H1 (cell line): ENCODE measurements around the gene PC. TPM values are rescaled to one million over a fixed set of nuclear protein-coding genes. Genes with fewer than 3 reads are reported as not detected.

ENCODE experiments used
- MAX ChIP-seq: IDR thresholded peaks from 2 replicates; pipeline ENCODE4 v1.6.1; 2012; ENCODE audit warnings: inconsistent platforms
- PHF8 ChIP-seq: fragments of 200-600 bp; sonication (generic); conservative IDR thresholded peaks from 2 replicates; pipeline ENCODE4 v1.7.1; 2012; ENCODE audit warnings: low read depth, mild to moderate bottlenecking, inconsistent platforms, low read length, moderate library complexity
- polyA plus RNA-seq, 7 experiments: library from polyadenylated mRNA; depleted of rRNA in 3 of 7; stranded (reverse) in 5 of 7; unstranded in 2 of 7; fragments of >200 nt in 5 of 7; fragments of 200-250 nt in 2 of 7; gene quantifications; 1 replicate in 5 of 7; 2 replicates in 1 of 7; 4 replicates in 1 of 7; pipeline versions ENCODE4 v1.2.1 to v1.2.3, GENCODE V29; 2011 to 2013; ENCODE audit warnings: missing spikeins in 2 of 7, mixed read lengths in 2 of 7
- total RNA-seq: library from RNA; stranded (reverse); fragmentation: NEBNext Ultra II Directional; extraction: Animal tissue kit (Norgen Biotek cat#: 25700); gene quantifications from 2 replicates; pipeline ENCODE4 v1.2.1, GENCODE V29; 2021

The PC gene
- total and polyA plus RNA-seq, 2 of the 8 experiments (the other 6 are each of a cell fraction or from before 2014, with no cell fraction given): 11.5 to 27.5 TPM

GRCh38 chr11:66877588-66878385 lies 80.4 kb downstream of the PC start (continued):
- TF ChIP-seq MAX (no peak), PHF8 (no peak)
- TF ChIP-seq, all 59 proteins: peak for 0
